GM12891 (cell line): ENCODE measurements around the gene PARVG.

Source experiments
- POLR2A ChIP-seq: IDR thresholded peaks from 2 replicates; pipeline ENCODE4 v1.6.1; 2011; ENCODE audit warnings: low read depth, low read length, control low read depth
- POLR2AphosphoS5 ChIP-seq: IDR thresholded peaks from 2 replicates; pipeline ENCODE4 v1.6.1; 2011; ENCODE audit warnings: low read depth, low read length, control low read depth
- SPI1 ChIP-seq: IDR thresholded peaks from 2 replicates; pipeline ENCODE4 v1.6.1; 2011; ENCODE audit warnings: low read depth, low read length, control low read depth

DNA sequence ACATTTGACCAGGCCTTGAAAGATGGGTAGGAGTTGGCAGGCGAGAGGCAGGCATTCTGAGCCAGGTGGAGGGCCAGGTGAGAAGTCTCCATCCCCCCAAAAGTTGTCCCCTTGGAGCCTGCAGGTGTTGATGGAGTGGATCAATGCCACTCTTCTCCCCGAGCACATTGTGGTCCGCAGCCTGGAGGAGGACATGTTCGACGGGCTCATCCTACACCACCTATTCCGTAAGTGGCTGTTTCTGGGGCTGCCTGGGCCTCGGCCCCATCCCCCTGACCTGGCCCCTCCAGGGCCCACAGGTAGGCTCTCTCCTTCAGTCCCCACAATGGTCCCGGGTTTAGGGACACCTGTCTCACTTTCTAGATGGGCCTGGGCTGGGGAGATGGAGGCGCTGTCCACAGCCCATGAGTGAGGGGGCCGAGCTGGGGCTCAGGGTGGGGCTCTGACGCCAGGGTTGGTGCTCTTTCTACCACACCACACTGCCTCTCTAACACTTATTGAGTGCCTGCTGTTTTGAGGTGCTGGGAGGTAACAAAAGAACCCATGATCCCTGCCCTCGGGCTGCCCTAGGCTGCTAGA lies 7.0 kb downstream of the PARVG start:
- no peak for TF ChIP-seq POLR2AphosphoS5
- no peak for TF ChIP-seq POLR2A
- TF ChIP-seq SPI1 = no peak
